ENCODE data around the gene ALKBH6. TPM values are rescaled to one million over a fixed set of nuclear protein-coding genes. Genes with fewer than 3 reads are reported as not detected.

Gene ALKBH6
- total and polyA plus RNA-seq, 9 of the 15 experiments (the other 6 are each of a cell fraction or from before 2014, with no cell fraction given) = 0.67 to 62.0 (median 34.5) TPM

- TF ChIP-seq, protein P1, sequence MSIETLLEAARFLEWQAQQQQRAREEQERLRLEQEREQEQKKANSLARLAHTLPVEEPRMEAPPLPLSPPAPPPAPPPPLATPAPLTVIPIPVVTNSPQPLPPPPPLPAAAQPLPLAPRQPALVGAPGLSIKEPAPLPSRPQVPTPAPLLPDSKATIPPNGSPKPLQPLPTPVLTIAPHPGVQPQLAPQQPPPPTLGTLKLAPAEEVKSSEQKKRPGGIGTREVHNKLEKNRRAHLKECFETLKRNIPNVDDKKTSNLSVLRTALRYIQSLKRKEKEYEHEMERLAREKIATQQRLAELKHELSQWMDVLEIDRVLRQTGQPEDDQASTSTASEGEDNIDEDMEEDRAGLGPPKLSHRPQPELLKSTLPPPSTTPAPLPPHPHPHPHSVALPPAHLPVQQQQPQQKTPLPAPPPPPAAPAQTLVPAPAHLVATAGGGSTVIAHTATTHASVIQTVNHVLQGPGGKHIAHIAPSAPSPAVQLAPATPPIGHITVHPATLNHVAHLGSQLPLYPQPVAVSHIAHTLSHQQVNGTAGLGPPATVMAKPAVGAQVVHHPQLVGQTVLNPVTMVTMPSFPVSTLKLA (conservative IDR thresholded peaks at IDR 0.05) = peak in 1 of 2 experiments; percentile 56; a peak in 1 of 4 replicates
- TF ChIP-seq ZBTB7A (IDR thresholded peaks at IDR 0.05; ENCODE audit: borderline replicate concordance, control insufficient read depth, low read depth, low read length) = no peak; the same call in 1 of the 2 replicates
- TF ChIP-seq TAF1 (IDR thresholded peaks at IDR 0.05; ENCODE audit: control insufficient read depth, extremely low read depth, insufficient read depth, low read length, severe bottlenecking) = peak; percentile 56
- TF ChIP-seq ZSCAN29 (IDR thresholded peaks at IDR 0.05) = no peak
- no peak for TF ChIP-seq ZNF589 (CRISPR knock-in tag; IDR thresholded peaks at IDR 0.05; ENCODE audit: low read depth)
- TF ChIP-seq FOXP4 (CRISPR knock-in tag; IDR thresholded peaks at IDR 0.05; ENCODE audit: borderline replicate concordance) = no peak
- TF ChIP-seq MAFG (tag; conservative IDR thresholded peaks at IDR 0.05) = no peak
- no peak for TF ChIP-seq NR2C2 (CRISPR knock-in tag; IDR thresholded peaks at IDR 0.05)
- no peak for TF ChIP-seq NR2C2 (tag; IDR thresholded peaks at IDR 0.05)
- no peak for TF ChIP-seq ETS2 (tag; IDR thresholded peaks at IDR 0.05; ENCODE audit: borderline replicate concordance, poor library complexity, severe bottlenecking)
- TF ChIP-seq FOXJ2 (tag; IDR thresholded peaks at IDR 0.05) = no peak; the same call in 1 of the 2 replicates
- TF ChIP-seq CCAR2 (IDR thresholded peaks at IDR 0.05; ENCODE audit: low read depth, low read length) = no peak
- TF ChIP-seq SMARCA5 (IDR thresholded peaks at IDR 0.05) = no peak
- TF ChIP-seq ZHX1 (conservative IDR thresholded peaks at IDR 0.05; ENCODE audit: low read length) = no peak
- TF ChIP-seq ZNF668 (CRISPR knock-in tag; IDR thresholded peaks at IDR 0.05) = no peak
- TF ChIP-seq XRCC5 (IDR thresholded peaks at IDR 0.05; ENCODE audit: low read depth, low read length) = 0 out of 2 replicates have a peak, but pooled peaks have one; percentile 9
- TF ChIP-seq ELF4 (CRISPR knock-in tag; IDR thresholded peaks at IDR 0.05) = no peak
- TF ChIP-seq ZNF586 (CRISPR knock-in tag; conservative IDR thresholded peaks at IDR 0.05) = no peak
These were observed 41.0 kb upstream of the ALKBH6 start, which contains the start of gene WDR62 (continued) for GRCh38 chr19:36054733-36055686.

Data from K562 (cell line).